Measurements from ENCODE around the gene RHOXF2.
"Not testable (repeated sequence)": the region's sequence is repeated elsewhere in the genome, so short reads cannot be mapped to it uniquely, and the experiment has no call there.

RHOXF2 gene, protein sequence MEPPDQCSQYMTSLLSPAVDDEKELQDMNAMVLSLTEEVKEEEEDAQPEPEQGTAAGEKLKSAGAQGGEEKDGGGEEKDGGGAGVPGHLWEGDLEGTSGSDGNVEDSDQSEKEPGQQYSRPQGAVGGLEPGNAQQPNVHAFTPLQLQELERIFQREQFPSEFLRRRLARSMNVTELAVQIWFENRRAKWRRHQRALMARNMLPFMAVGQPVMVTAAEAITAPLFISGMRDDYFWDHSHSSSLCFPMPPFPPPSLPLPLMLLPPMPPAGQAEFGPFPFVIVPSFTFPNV

DNA sequence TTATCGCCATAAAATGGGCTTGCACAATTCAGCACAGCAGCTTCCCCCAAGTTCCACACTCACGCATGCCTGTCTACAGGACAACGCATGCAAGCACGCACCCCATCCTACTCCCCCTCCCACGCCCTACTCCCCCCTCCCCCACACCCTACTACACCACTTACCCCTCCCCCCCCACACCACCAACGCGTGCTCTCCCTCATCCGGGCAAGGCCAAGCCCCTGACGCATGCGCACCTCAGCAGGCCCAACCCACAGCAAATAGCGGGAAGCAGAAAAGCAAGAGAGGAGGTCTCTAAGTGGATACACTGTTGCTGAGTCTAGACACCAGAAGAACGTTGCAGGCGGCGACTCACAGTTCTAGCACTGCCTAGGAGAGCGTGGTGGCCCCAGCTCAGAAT lies at the start of gene RHOXF2:
Gene RHOXF2 (plus strand): TSS at position 301 of the 400 bp plus-strand sequence. CDS start 138 bp downstream, outside the sequence.
- not testable (repeated sequence) for H3F3A ChIP-seq (ENCODE audit: insufficient read depth, low read length); H3K9ac ChIP-seq (ENCODE audit: low read length); H3K27ac ChIP-seq (ENCODE audit: low read depth, low read length, poor library complexity, severe bottlenecking); H4K20me1 ChIP-seq (ENCODE audit: insufficient read depth, low read length); H3K4me3 ChIP-seq (ENCODE audit: low read depth, low read length, poor library complexity, severe bottlenecking); H3K4me1 ChIP-seq (ENCODE audit: insufficient read depth, low read length, severe bottlenecking); H3K9me2 ChIP-seq (ENCODE audit: low read depth, low read length); H3K9me3 ChIP-seq (ENCODE audit: low read length); H3K4me2 ChIP-seq (ENCODE audit: low read length); H3K27me3 ChIP-seq (ENCODE audit: insufficient read depth, low read length); H2AFZ ChIP-seq (ENCODE audit: low read length); H3K36me3 ChIP-seq (ENCODE audit: insufficient read depth, low read length); H3K79me2 ChIP-seq (ENCODE audit: insufficient read depth, low read length)

DNA sequence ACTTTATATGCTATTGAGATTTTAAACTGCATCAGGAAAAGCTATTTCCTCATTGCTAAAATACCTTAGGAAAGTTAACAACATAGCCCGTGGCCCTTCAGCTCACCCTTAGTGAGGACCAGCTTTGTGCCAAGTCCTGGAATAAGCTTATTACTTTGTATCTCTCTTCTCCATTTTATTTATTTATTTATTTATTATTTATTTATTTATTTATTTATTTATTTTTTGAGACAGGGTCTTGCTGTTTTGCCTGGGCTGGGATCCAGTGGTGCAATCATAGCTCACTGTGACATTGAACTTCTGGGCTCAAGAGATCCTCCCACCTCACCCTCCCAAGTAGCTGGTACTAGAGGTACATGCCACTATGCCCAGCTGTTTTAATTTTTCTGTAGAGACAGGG lies 49.0 kb upstream of the RHOXF2 start:
- no peaks in the 10 kb centered on the region for H3K4me1 ChIP-seq (ENCODE audit: insufficient read depth, low read length, severe bottlenecking)
- no peak for TF ChIP-seq EZH2 (IDR thresholded peaks at IDR 0.05; ENCODE audit: borderline replicate concordance, low read length)
- TF ChIP-seq, protein P1, sequence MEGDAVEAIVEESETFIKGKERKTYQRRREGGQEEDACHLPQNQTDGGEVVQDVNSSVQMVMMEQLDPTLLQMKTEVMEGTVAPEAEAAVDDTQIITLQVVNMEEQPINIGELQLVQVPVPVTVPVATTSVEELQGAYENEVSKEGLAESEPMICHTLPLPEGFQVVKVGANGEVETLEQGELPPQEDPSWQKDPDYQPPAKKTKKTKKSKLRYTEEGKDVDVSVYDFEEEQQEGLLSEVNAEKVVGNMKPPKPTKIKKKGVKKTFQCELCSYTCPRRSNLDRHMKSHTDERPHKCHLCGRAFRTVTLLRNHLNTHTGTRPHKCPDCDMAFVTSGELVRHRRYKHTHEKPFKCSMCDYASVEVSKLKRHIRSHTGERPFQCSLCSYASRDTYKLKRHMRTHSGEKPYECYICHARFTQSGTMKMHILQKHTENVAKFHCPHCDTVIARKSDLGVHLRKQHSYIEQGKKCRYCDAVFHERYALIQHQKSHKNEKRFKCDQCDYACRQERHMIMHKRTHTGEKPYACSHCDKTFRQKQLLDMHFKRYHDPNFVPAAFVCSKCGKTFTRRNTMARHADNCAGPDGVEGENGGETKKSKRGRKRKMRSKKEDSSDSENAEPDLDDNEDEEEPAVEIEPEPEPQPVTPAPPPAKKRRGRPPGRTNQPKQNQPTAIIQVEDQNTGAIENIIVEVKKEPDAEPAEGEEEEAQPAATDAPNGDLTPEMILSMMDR (IDR thresholded peaks at IDR 0.05; ENCODE audit: low read length), result no peak
- H3K9ac ChIP-seq (ENCODE audit: low read length), result no peak overlapping the region
- no peak overlapping the region for H3K27ac ChIP-seq (ENCODE audit: low read depth, low read length, poor library complexity, severe bottlenecking)
- H3K27me3 ChIP-seq (ENCODE audit: insufficient read depth, low read length), result no peaks in the 10 kb centered on the region
- H2AFZ ChIP-seq (ENCODE audit: low read length), result no peak overlapping the region
- no peak overlapping the region for H3K4me3 ChIP-seq (ENCODE audit: low read depth, low read length, poor library complexity, severe bottlenecking)
- no peaks in the 10 kb centered on the region for H3K36me3 ChIP-seq (ENCODE audit: insufficient read depth, low read length)
- no peaks in the 10 kb centered on the region for H4K20me1 ChIP-seq (ENCODE audit: insufficient read depth, low read length)
- H3F3A ChIP-seq (ENCODE audit: insufficient read depth, low read length), result no peaks in the 10 kb centered on the region
- no peak overlapping the region for H3K4me2 ChIP-seq (ENCODE audit: low read length)
- no peaks in the 10 kb centered on the region for H3K9me2 ChIP-seq (ENCODE audit: low read depth, low read length)
- no peaks in the 10 kb centered on the region for H3K9me3 ChIP-seq (ENCODE audit: low read length)
- no peaks in the 10 kb centered on the region for H3K79me2 ChIP-seq (ENCODE audit: insufficient read depth, low read length)

DNA sequence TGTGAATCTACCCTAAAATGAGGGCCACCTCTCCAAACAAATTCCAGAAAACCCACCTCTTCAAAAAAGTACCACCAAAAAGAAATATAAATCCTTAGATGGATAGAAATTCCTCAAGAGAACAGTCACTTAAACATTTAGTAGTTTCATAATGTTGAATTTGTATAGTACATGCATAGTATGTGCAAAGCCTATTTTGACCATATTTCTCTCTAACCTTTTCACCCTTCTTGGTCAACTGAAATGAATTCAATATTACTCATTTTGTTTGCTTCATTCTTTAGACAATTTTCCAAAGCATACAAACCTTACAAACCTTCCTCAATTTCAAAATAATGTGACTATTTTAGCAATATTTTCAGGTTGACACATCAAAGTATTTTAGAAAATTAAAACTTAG lies 46.8 kb upstream of the RHOXF2 start:
- no peak overlapping the region for H3K4me2 ChIP-seq (ENCODE audit: low read length)
- no peak overlapping the region for H3K9ac ChIP-seq (ENCODE audit: low read length)
- no peaks in the 10 kb centered on the region for H3K36me3 ChIP-seq (ENCODE audit: insufficient read depth, low read length)
- H3K27ac ChIP-seq (ENCODE audit: low read depth, low read length, poor library complexity, severe bottlenecking), result no peak overlapping the region
- no peaks in the 10 kb centered on the region for H3K9me2 ChIP-seq (ENCODE audit: low read depth, low read length)
- no peaks in the 10 kb centered on the region for H3K9me3 ChIP-seq (ENCODE audit: low read length)
- TF ChIP-seq EZH2 (IDR thresholded peaks at IDR 0.05; ENCODE audit: borderline replicate concordance, low read length), result no peak
- TF ChIP-seq, protein P1 (IDR thresholded peaks at IDR 0.05; ENCODE audit: low read length), result no peak
- H4K20me1 ChIP-seq (ENCODE audit: insufficient read depth, low read length), result no peaks in the 10 kb centered on the region
- no peak overlapping the region for H3K4me3 ChIP-seq (ENCODE audit: low read depth, low read length, poor library complexity, severe bottlenecking)
- no peaks in the 10 kb centered on the region for H3K79me2 ChIP-seq (ENCODE audit: insufficient read depth, low read length)
- no peak overlapping the region for H2AFZ ChIP-seq (ENCODE audit: low read length)
- H3K27me3 ChIP-seq (ENCODE audit: insufficient read depth, low read length), result no peaks in the 10 kb centered on the region
- H3F3A ChIP-seq (ENCODE audit: insufficient read depth, low read length), result no peaks in the 10 kb centered on the region
- H3K4me1 ChIP-seq (ENCODE audit: insufficient read depth, low read length, severe bottlenecking), result no peaks in the 10 kb centered on the region

DNA sequence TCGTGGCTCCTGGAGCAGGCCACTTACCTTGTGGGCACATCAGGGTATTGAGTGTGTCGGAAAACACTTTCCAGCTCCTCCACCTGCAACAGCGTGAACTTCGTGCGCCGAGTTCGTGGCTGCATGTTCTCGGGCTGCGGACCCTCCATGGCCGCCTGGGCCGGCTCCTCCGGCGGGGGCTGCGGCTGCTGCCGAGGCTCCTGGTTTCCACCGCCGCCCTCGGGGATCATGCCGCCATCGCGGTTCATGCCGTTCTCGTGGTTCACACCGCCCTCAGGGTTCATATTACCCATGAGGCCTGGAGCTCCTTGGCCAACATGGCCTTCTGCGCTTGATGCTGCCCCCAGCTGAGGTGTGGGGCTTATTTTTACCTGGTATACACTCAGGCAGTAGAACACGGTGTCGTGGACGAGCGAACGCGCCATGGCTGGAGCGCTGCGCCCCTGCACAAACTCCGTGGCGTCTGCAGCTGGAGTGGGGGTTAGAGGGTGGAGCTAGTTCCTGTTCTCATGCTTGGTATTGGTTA lies 42.9 kb upstream of the RHOXF2 start, which contains the start of gene RHOXF1:
Gene RHOXF1 (minus strand): TSS at position 476 of the 526 bp plus-strand sequence. CDS start 51 bp downstream, at position 425.
- H3K36me3 ChIP-seq (ENCODE audit: insufficient read depth, low read length), result no peaks in the 10 kb centered on the region
- TF ChIP-seq, protein P1 (IDR thresholded peaks at IDR 0.05; ENCODE audit: low read length), result no peak
- no peak for TF ChIP-seq EZH2 (IDR thresholded peaks at IDR 0.05; ENCODE audit: borderline replicate concordance, low read length)
- no peak within 1 kb of the TSS for H3K9ac ChIP-seq (ENCODE audit: low read length)
- no peaks in the 10 kb centered on the region for H3K27me3 ChIP-seq (ENCODE audit: insufficient read depth, low read length)
- H3K9me3 ChIP-seq (ENCODE audit: low read length), result no peaks in the 10 kb centered on the region
- no peaks in the 10 kb centered on the region for H3F3A ChIP-seq (ENCODE audit: insufficient read depth, low read length)
- no peak within 1 kb of the TSS for H3K27ac ChIP-seq (ENCODE audit: low read depth, low read length, poor library complexity, severe bottlenecking)
- H3K9me2 ChIP-seq (ENCODE audit: low read depth, low read length), result no peaks in the 10 kb centered on the region
- H3K4me3 ChIP-seq (ENCODE audit: low read depth, low read length, poor library complexity, severe bottlenecking), result no peak within 1 kb of the TSS
- no peaks in the 10 kb centered on the region for H4K20me1 ChIP-seq (ENCODE audit: insufficient read depth, low read length)
- no peak within 1 kb of the TSS for H3K4me2 ChIP-seq (ENCODE audit: low read length)
- no peak within 1 kb of the TSS for H2AFZ ChIP-seq (ENCODE audit: low read length)
- no peaks in the 10 kb centered on the region for H3K4me1 ChIP-seq (ENCODE audit: insufficient read depth, low read length, severe bottlenecking)
- H3K79me2 ChIP-seq (ENCODE audit: insufficient read depth, low read length), result no peaks in the 10 kb centered on the region

All from OCI-LY1 (cell line).